Progenitor cell of endocrine pancreas (in vitro differentiated cells): Measurements from ENCODE around the gene CORO6. TPM values are rescaled to one million over a fixed set of nuclear protein-coding genes. Genes with fewer than 3 reads are reported as not detected.

Experiments used
- DNase-seq: peaks from one replicate; pipeline ENCODE4 v3.0.0; 2021; ENCODE audit warnings: low spot score; ENCODE audit not compliant: unreplicated experiment
- H3K27ac Mint-ChIP-seq: 2 replicates; pipeline ENCODE4 v1.8.0; 2021; ENCODE audit warnings: mild to moderate bottlenecking, moderate library complexity, mixed read lengths
- H3K27me3 Mint-ChIP-seq: 2 replicates; pipeline ENCODE4 v1.8.0; 2021; ENCODE audit warnings: mixed read lengths
- H3K36me3 Mint-ChIP-seq: 2 replicates; pipeline ENCODE4 v1.8.0; 2022; ENCODE audit warnings: mixed read lengths; ENCODE audit not compliant: insufficient read depth
- H3K4me1 Mint-ChIP-seq: 2 replicates; pipeline ENCODE4 v1.8.0; 2021; ENCODE audit warnings: low read depth, mixed read lengths
- H3K4me3 Mint-ChIP-seq: 2 replicates; pipeline ENCODE4 v1.8.0; 2021; ENCODE audit warnings: low read depth, mild to moderate bottlenecking, moderate library complexity, mixed read lengths
- H3K9me3 Mint-ChIP-seq: 2 replicates; pipeline ENCODE4 v1.8.0; 2021; ENCODE audit warnings: low read depth, mixed read lengths
- CTCF ChIP-seq: fragments of 200-600 bp; sonication (generic); IDR thresholded peaks from one replicate; pipeline ENCODE4 v1.5.0; 2021; ENCODE audit warnings: antibody characterized with exemption, mild to moderate bottlenecking; ENCODE audit not compliant: unreplicated experiment
- total RNA-seq: library from RNA; stranded (reverse); gene quantifications from 2 replicates; pipeline ENCODE4 v1.2.1, GENCODE V29; 2021

Gene CORO6
- total RNA-seq, 1 donor from 2014 or later, result not detected

GRCh38 chr17:29592850-29593551, 29.7 kb downstream of the CORO6 start, which contains the start of gene ANKRD13B:
Gene ANKRD13B, plus strand, starts transcription at chr17:29593132. Its CDS starts 490 bp downstream, at chr17:29593622.
- Mint-ChIP-seq H3K27ac (peak within 1 kb of the TSS; percentile 95), H3K36me3 (no peaks in the 10 kb centered on the region), H3K9me3 (no peaks in the 10 kb centered on the region), H3K4me3 (peak within 1 kb of the TSS; percentile 75), H3K27me3 (no peaks in the 10 kb centered on the region), H3K4me1 (peaks cover 24% of the 10 kb centered on the region)
- no peak for TF ChIP-seq CTCF
- DNase-seq, result no peak

- H3K27ac Mint-ChIP-seq, result peak overlapping the region; percentile 95
- peak; percentile 98 for DNase-seq
- no peaks in the 10 kb centered on the region for H3K36me3 Mint-ChIP-seq
- peaks cover 22% of the 10 kb centered on the region for H3K4me1 Mint-ChIP-seq
- no peaks in the 10 kb centered on the region for H3K27me3 Mint-ChIP-seq
- TF ChIP-seq CTCF, result peak; percentile 95
- H3K9me3 Mint-ChIP-seq, result no peaks in the 10 kb centered on the region
- H3K4me3 Mint-ChIP-seq, result peak overlapping the region; percentile 75
Measured at GRCh38 chr17:29591737-29592608, 30.7 kb downstream of the CORO6 start.

GRCh38 chr17:29591146-29591736, 31.5 kb downstream of the CORO6 start:
- Mint-ChIP-seq H3K27me3 (no peaks in the 10 kb centered on the region), H3K27ac (peak overlapping the region; percentile 95), H3K36me3 (no peaks in the 10 kb centered on the region), H3K4me3 (peak overlapping the region; percentile 75), H3K4me1 (peaks cover 22% of the 10 kb centered on the region), H3K9me3 (no peaks in the 10 kb centered on the region)
- TF ChIP-seq CTCF, result no peak
- DNase-seq, result no peak

- DNase-seq, result no peak
Measured at GRCh38 chr17:29590411-29591145, 32.1 kb downstream of the CORO6 start.

More at GRCh38 chr17:29590411-29591145, 32.1 kb downstream of the CORO6 start:
- Mint-ChIP-seq H3K4me3 (peak overlapping the region; percentile 75), H3K4me1 (peaks cover 22% of the 10 kb centered on the region), H3K27ac (peak overlapping the region; percentile 95), H3K36me3 (no peaks in the 10 kb centered on the region), H3K9me3 (no peaks in the 10 kb centered on the region), H3K27me3 (no peaks in the 10 kb centered on the region)
- TF ChIP-seq CTCF, result no peak
